Mesenchymal stem cell (in vitro differentiated cells and primary cell): ENCODE results near the gene PRSS50.

Source experiments
- DNase-seq: peaks from one replicate; pipeline ENCODE4 v3.0.0-alpha.2; 2013
- H2AFZ ChIP-seq: one replicate; pipeline ENCODE4 v1.6.1; 2013; ENCODE audit warnings: low read depth, mild to moderate bottlenecking, control low read depth, inconsistent platforms, low read length, moderate library complexity
- H2AK5ac ChIP-seq: 2 replicates; pipeline ENCODE4 v1.6.1; 2013; ENCODE audit warnings: low read length, moderate library complexity, mild to moderate bottlenecking, inconsistent platforms; ENCODE audit not compliant: severe bottlenecking
- H2BK120ac ChIP-seq: one replicate; pipeline ENCODE4 v1.6.1; 2013; ENCODE audit warnings: low read depth, mild to moderate bottlenecking, inconsistent platforms, low read length, moderate library complexity
- H2BK12ac ChIP-seq, 2 experiments: one replicate each; pipeline ENCODE4 v1.6.1; 2013; ENCODE audit warnings: inconsistent platforms in 2 of 2, low read length in 2 of 2, mild to moderate bottlenecking in 2 of 2, moderate library complexity in 2 of 2, control low read depth in 1 of 2
- H2BK15ac ChIP-seq: one replicate; pipeline ENCODE4 v1.6.1; 2013; ENCODE audit warnings: mild to moderate bottlenecking, low read depth, inconsistent platforms; ENCODE audit not compliant: poor library complexity, severe bottlenecking
- H2BK5ac ChIP-seq: 2 replicates; pipeline ENCODE4 v1.6.1; 2013; ENCODE audit warnings: low read depth, mild to moderate bottlenecking, low read length, control low read depth, inconsistent platforms; ENCODE audit not compliant: poor library complexity, severe bottlenecking
- H3K14ac ChIP-seq, 2 experiments: one replicate each; pipeline ENCODE4 v1.6.1; 2013; ENCODE audit warnings: inconsistent platforms in 2 of 2, low read length in 2 of 2, control low read depth in 1 of 2, mild to moderate bottlenecking in 1 of 2, moderate library complexity in 1 of 2
- H3K18ac ChIP-seq, 2 experiments: one replicate each; pipeline ENCODE4 v1.6.1; 2013; ENCODE audit warnings: inconsistent platforms in 2 of 2, low read length in 2 of 2, control low read depth in 1 of 2, low read depth in 1 of 2, mild to moderate bottlenecking in 1 of 2
- H3K23ac ChIP-seq, 2 experiments: one replicate each; pipeline ENCODE4 v1.6.1; 2013; ENCODE audit warnings: inconsistent platforms in 2 of 2, low read length in 2 of 2, mild to moderate bottlenecking in 2 of 2, moderate library complexity in 2 of 2, control low read depth in 1 of 2
- H3K27ac ChIP-seq: 2 replicates; pipeline ENCODE4 v1.5.1; 2013; ENCODE audit warnings: mild to moderate bottlenecking, moderate library complexity, low read length, control low read depth, inconsistent platforms; ENCODE audit not compliant: poor library complexity, severe bottlenecking
- H3K27me3 ChIP-seq, 2 experiments: 2 replicates each; pipeline versions ENCODE4 v1.6.1 to v1.7.0; 2013; ENCODE audit warnings: low read length in 2 of 2, mild to moderate bottlenecking in 2 of 2, moderate library complexity in 2 of 2, control low read depth in 1 of 2, inconsistent platforms in 1 of 2; ENCODE audit not compliant: control insufficient read depth in 1 of 2, insufficient read depth in 1 of 2
- H3K36me3 ChIP-seq, 2 experiments: 2 replicates each; pipeline versions ENCODE4 v1.6.1 to v1.7.0; 2013; ENCODE audit warnings: low read length in 2 of 2, control low read depth in 1 of 2, inconsistent platforms in 1 of 2, low read depth in 1 of 2, mild to moderate bottlenecking in 1 of 2; ENCODE audit not compliant: insufficient read depth in 2 of 2, control insufficient read depth in 1 of 2
- H3K4ac ChIP-seq, 2 experiments: one replicate each; pipeline ENCODE4 v1.6.1; 2013; ENCODE audit warnings: inconsistent platforms in 2 of 2, low read length in 2 of 2, mild to moderate bottlenecking in 2 of 2, moderate library complexity in 2 of 2, control low read depth in 1 of 2, low read depth in 1 of 2
- H3K4me1 ChIP-seq: 2 replicates; pipeline ENCODE4 v1.6.1; 2013; ENCODE audit warnings: low read depth, low read length, control low read depth; ENCODE audit not compliant: control insufficient read depth, insufficient read depth
- H3K4me2 ChIP-seq: 2 replicates; pipeline ENCODE4 v1.6.1; 2013; ENCODE audit warnings: low read length, mild to moderate bottlenecking, inconsistent platforms; ENCODE audit not compliant: poor library complexity, severe bottlenecking
- H3K4me3 ChIP-seq, 2 experiments: 2 replicates each; pipeline versions ENCODE4 v1.5.1 to v1.7.0; 2013; ENCODE audit warnings: low read length in 2 of 2, mild to moderate bottlenecking in 2 of 2, control low read depth in 1 of 2, low read depth in 1 of 2; ENCODE audit not compliant: insufficient read depth in 1 of 2
- H3K79me1 ChIP-seq: replicated peaks from 2 replicates; pipeline ENCODE4 v1.6.1; 2013; ENCODE audit warnings: mild to moderate bottlenecking, control low read depth, low read length, inconsistent platforms; ENCODE audit not compliant: poor library complexity, severe bottlenecking
- H3K9ac ChIP-seq: 2 replicates; pipeline ENCODE4 v1.7.0; 2013; ENCODE audit warnings: mild to moderate bottlenecking, low read length, moderate library complexity
- H3K9me3 ChIP-seq: 2 replicates; pipeline ENCODE4 v1.7.0; 2013; ENCODE audit warnings: mild to moderate bottlenecking, low read length; ENCODE audit not compliant: control insufficient read depth
- H4K8ac ChIP-seq: one replicate; pipeline ENCODE4 v1.6.1; 2013; ENCODE audit warnings: inconsistent platforms, mild to moderate bottlenecking, low read length, moderate library complexity
- H4K91ac ChIP-seq: one replicate; pipeline ENCODE4 v1.6.1; 2013; ENCODE audit warnings: mild to moderate bottlenecking, low read length, inconsistent platforms
- WGBS: methylation state at CpG from one replicate; pipeline ENCODE4 v1.1.7; 2013; ENCODE audit warnings: mixed read lengths; 5-methylcytosine and 5-hydroxymethylcytosine counted together

Gene PRSS50

GRCh38 chr3:46664971-46665762 is 52.5 kb downstream of the PRSS50 start:
- WGBS: 72% methylated on average over 22 of the region's 23 CpGs
- no peak overlapping the region for H2BK120ac ChIP-seq

GRCh38 chr3:46664188-46664970 is 53.3 kb downstream of the PRSS50 start:
- DNase-seq: no peak
- no peak overlapping the region for H3K14ac ChIP-seq
- no peak overlapping the region for H2AK5ac ChIP-seq
- peak overlapping the region in 1 of 2 experiments; percentile 16 for H3K4ac ChIP-seq
- H3K9ac ChIP-seq: no peak overlapping the region
- H3K4me3 ChIP-seq: no peak overlapping the region
- H2BK5ac ChIP-seq: no peak overlapping the region
- H3K9me3 ChIP-seq: no peaks in the 10 kb centered on the region
- peaks cover 20% of the 10 kb centered on the region for H3K4me1 ChIP-seq
- no peak overlapping the region for H2BK12ac ChIP-seq
- peak overlapping the region; percentile 19 for H4K8ac ChIP-seq
- peak overlapping the region; percentile 13 for H2BK15ac ChIP-seq
- H3K23ac ChIP-seq: peak overlapping the region in 1 of 2 experiments; percentile 28
- peaks cover 13 to 47% of the 10 kb centered on the region in 2 experiments for H3K27me3 ChIP-seq
- H3K27ac ChIP-seq: no peak overlapping the region
- no peak overlapping the region for H3K4me2 ChIP-seq
- peak overlapping the region in 1 of 2 experiments; percentile 14 for H3K18ac ChIP-seq
- H3K36me3 ChIP-seq: no peaks in the 10 kb centered on the region
- no peak overlapping the region for H2BK120ac ChIP-seq
- 87% methylated on average over 6 of the region's 6 CpGs for WGBS
- H2AFZ ChIP-seq: no peak overlapping the region
- no peaks in the 10 kb centered on the region for H3K79me1 ChIP-seq
- H4K91ac ChIP-seq: peak overlapping the region; percentile 36

More at GRCh38 chr3:46664971-46665762, 52.5 kb downstream of the PRSS50 start:
- H3K4me1 ChIP-seq: peaks cover 14% of the 10 kb centered on the region
- H3K4me3 ChIP-seq: no peak overlapping the region
- no peak overlapping the region for H2BK5ac ChIP-seq
- H4K91ac ChIP-seq: no peak overlapping the region
- no peaks in the 10 kb centered on the region for H3K9me3 ChIP-seq
- no peak overlapping the region for H3K4ac ChIP-seq
- no peak overlapping the region for H2AFZ ChIP-seq
- no peak overlapping the region for H4K8ac ChIP-seq
- H3K23ac ChIP-seq: no peak overlapping the region
- H3K79me1 ChIP-seq: no peaks in the 10 kb centered on the region
- H3K36me3 ChIP-seq: no peaks in the 10 kb centered on the region
- H3K18ac ChIP-seq: no peak overlapping the region
- H2AK5ac ChIP-seq: no peak overlapping the region
- peaks cover 13 to 40% of the 10 kb centered on the region in 2 experiments for H3K27me3 ChIP-seq
- no peak overlapping the region for H3K27ac ChIP-seq
- no peak overlapping the region for H3K14ac ChIP-seq
- no peak overlapping the region for H2BK12ac ChIP-seq
- DNase-seq: no peak
- no peak overlapping the region for H2BK15ac ChIP-seq
- H3K4me2 ChIP-seq: no peak overlapping the region
- no peak overlapping the region for H3K9ac ChIP-seq

GRCh38 chr3:46663591-46664135 is 54.0 kb downstream of the PRSS50 start:
- Histone ChIP-seq H4K91ac (no peak overlapping the region), H3K27me3 (peaks cover 13 to 48% of the 10 kb centered on the region in 2 experiments), H3K4ac (peak overlapping the region in 1 of 2 experiments; percentile 16), H2AK5ac (no peak overlapping the region), H3K9me3 (no peaks in the 10 kb centered on the region), H3K79me1 (no peaks in the 10 kb centered on the region), H3K4me2 (no peak overlapping the region), H3K36me3 (no peaks in the 10 kb centered on the region), H3K27ac (no peak overlapping the region), H2AFZ (no peak overlapping the region), H3K9ac (no peak overlapping the region), H3K4me3 (no peak overlapping the region), H4K8ac (no peak overlapping the region), H3K14ac (no peak overlapping the region), H3K23ac (no peak overlapping the region), H3K18ac (peak overlapping the region in 1 of 2 experiments; percentile 69), H3K4me1 (peaks cover 21% of the 10 kb centered on the region), H2BK120ac (no peak overlapping the region), H2BK15ac (peak overlapping the region; percentile 71), H2BK5ac (no peak overlapping the region), H2BK12ac (peak overlapping the region in 1 of 2 experiments; percentile 31)
- WGBS: 40% methylated on average over 8 of the region's 8 CpGs
- peak; percentile 32 for DNase-seq
